Measurements from ENCODE around the gene MFF.

Gene MFF, protein sequence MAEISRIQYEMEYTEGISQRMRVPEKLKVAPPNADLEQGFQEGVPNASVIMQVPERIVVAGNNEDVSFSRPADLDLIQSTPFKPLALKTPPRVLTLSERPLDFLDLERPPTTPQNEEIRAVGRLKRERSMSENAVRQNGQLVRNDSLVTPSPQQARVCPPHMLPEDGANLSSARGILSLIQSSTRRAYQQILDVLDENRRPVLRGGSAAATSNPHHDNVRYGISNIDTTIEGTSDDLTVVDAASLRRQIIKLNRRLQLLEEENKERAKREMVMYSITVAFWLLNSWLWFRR

GRCh38 chr2:227324995-227325838 is at the start of gene MFF:
Gene MFF, plus strand, starts transcription at chr2:227325251. Its CDS starts 5,415 bp downstream, at chr2:227330666.
- peak; percentile 92 for DNase-seq

DNA sequence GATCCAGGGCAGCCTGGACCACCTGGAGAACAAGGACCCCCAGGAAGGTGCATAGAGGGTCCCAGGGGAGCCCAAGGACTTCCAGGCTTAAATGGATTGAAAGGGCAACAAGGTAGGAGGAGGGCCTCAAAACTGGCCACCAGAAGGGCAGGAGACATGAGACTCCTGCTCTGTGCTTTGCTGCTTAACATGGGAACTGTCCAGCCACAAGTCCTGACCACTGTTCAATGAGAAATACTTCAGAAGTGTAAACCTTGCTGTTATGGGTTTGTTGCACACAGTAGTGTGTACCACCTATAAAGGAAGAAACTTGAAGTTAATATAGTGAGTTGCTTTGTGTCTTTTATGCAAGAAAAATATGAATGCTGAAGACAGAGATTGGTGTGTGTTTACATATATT is 44.2 kb upstream of the MFF start:
- no peak for DNase-seq

- no peak for DNase-seq
Observed at GRCh38 chr2:227285741-227286236, 39.3 kb upstream of the MFF start.

DNA sequence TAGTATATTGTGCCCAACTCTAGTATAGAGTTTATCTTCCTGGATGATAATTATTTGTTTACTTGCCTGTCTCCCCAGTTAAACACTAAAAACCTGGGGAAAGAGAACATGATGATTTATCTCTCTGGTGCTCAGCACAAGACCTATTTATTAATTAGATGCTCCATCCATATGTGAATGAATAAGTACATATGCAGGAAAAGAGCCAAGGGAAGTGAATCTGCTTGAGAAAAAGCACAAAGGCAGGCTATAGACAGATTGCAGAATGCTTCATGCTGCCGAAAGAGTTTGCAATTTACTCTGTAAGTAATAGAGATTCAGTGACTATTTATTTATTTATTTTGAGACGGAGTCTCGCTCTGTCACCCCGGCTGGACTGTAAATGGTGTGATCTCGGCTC is 37.3 kb upstream of the MFF start:
- DNase-seq: no peak

- DNase-seq: no peak
Observed at GRCh38 chr2:227292314-227292713, 32.7 kb upstream of the MFF start.

DNA sequence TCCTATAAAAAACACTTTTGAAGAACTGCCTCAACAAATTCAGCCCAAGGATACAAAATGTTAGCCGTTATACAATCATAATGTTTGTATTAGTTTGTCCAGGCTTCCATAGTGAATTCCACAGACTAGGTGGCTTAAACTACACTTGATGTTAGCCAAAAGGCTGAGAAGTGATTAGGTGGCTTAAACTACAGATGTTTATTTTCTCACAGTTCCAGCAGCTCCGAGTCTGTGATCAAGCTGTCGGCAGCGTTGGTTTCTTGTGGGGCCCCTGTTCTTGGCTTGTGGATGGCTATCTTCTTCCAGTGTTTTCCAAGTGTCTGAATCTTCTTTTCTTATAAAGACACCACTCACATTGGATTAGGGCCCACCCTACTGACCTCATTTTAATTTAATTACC is 31.5 kb upstream of the MFF start:
- no peak for DNase-seq

- DNase-seq: no peak
Observed at GRCh38 chr2:227295806-227296205, 29.2 kb upstream of the MFF start.

DNA sequence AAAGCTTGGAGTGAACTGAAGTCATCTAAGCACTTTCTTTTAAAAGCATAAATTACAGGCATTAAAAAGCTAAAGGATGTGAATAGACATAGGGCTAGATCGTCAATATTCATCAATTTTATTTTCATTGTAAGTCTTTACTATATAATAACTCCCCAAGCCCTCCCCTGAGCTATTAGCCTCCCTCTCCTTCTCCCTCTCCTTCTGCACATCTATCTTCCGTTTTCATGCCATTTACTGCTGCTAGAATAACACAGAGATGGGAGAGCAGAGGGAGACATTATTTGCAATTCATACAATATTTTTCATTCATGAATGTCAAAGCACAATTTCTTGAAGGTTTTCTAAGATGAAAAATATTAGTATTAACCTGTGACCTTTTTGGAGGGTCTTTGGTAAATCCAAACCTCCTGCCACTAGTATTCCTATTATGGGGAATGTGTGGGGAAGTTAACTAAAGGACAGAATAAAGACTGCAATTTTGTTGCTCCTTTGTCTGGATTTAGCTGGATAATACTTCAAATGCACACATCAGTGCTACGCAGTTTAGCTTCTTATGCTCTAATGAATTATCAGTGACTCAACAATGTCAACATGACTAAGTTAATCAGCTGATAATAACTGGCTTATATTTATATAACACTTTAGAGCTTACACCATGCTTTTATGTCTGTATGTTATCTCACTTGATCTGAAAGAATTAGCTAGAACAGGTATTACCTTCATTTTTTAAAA is 28.2 kb upstream of the MFF start:
- DNase-seq: no peak

GRCh38 chr2:227301523-227301922 is 23.5 kb upstream of the MFF start:
- DNase-seq: no peak

DNA sequence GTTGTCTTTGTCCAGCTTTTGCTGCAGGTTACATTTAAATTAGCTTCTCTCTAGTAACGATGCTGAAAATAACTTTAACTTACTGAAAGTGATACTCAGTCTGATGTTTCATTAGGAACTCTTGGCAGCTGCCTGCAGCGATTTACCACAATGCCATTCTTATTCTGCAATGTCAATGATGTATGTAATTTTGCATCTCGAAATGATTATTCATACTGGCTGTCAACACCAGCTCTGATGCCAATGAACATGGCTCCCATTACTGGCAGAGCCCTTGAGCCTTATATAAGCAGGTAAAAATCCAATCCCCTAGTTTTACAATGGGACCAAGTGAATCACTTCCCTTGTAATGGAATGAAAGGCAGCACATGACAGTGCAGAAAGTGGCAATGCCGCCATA is 16.3 kb upstream of the MFF start:
- DNase-seq: no peak

GRCh38 chr2:227310756-227311110 is 14.3 kb upstream of the MFF start:
- no peak for DNase-seq

DNA sequence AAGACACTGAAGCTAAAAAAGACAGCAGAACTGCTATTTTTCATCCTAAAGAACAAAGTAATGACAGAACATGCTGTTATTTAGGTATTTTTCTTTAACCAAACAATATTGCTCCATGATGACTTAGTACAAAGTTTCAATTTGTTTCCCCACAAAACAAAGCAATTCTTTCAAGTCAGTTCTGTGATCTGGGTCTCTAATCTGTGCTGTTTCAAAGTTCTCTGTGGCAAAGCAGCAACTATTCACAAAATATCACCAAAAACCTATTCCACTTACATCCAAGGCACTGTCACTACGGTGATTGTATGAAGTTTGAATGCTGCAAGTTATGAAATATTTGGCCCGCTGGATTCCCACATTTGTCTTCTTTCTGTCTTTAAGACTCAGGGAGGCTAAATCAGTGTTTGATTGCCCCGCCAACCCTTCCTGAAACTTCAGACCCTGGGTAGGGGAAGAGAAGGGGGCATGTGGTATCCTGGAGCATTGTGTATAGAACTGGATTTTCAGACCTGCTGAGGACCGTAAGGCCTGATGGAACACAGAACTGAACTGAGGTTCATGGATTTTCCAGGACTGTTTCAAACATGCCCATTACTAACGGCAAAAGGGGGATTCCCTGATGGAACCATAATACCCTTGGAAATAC is 13.1 kb upstream of the MFF start:
- DNase-seq: no peak

- DNase-seq: no peak
Observed at GRCh38 chr2:227312579-227312978, 12.5 kb upstream of the MFF start.

DNA sequence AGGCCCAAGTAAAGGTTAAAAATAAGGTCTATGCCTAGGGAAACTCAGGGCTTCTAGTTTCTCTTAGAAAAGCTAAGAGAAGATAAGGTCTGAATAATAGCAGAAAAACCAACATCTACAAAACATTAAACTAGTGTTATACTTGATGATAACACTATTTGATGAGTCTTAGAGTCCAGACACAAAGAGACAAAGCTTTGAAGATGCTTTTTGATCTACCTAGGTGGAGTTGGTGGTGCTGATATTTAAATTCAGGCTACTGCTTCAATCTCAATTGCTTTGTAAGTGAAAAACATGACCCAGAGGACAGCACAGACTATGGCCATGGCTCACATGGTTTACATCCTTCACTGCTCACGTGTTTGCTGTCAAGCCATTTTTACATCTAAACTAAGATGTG is 11.7 kb upstream of the MFF start:
- DNase-seq: no peak

DNA sequence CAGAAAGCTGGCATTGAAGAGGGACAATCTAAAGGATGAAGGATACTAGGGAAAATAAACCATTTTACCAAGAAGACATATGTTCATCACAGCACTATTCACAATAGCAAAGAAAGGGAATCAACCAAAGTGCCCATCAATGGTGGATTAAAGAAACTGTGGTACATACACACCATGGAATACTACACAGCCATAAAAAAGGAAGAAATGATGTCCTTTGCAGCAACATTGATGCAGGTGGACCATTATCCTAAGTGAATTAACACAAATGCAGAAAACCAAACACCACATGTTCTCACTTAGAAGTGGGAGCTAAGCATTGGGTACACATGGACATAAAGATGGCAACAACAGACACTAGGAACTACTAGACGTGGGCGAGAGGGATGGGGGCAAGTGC is 7.2 kb upstream of the MFF start:
- no peak for DNase-seq

DNA sequence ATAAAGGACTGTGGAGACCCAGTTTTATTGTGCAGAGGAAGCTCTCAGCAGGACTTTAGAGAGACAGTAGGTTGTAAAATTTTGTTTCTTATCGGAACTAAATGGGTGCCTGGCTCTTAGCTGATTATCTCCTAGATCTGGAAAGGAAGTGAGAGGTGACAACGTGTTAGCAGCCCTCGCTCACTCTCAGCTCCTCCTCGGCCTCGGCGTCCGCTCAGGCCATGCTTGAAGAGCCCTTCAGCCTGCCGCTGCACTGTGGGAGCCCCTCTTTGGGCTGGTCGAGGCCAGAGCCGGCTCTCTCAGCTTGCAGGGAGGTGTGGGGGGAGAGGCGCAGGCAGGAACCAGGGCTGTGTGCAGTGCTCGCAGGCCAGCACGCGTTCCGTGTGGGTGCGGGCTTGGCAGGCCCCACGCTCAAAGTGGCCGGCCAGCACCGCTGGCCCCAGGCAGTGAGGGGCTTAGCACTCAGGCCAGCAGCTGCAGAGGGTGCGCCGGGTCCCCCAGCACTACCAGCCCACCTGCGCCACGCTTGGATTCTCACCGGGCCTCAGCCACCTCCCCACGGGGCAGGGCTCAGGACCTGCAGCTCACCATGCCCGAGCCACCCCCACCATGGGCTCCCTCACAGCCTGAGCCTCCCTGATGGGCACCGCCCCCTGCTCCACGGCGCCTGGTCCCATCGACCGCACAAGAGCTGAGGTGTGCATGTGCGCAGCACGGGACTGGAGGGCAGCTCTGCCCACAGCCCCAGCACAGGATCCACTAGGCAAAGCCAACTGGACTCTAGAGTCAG is 4.6 kb upstream of the MFF start:
- no peak for DNase-seq

DNA sequence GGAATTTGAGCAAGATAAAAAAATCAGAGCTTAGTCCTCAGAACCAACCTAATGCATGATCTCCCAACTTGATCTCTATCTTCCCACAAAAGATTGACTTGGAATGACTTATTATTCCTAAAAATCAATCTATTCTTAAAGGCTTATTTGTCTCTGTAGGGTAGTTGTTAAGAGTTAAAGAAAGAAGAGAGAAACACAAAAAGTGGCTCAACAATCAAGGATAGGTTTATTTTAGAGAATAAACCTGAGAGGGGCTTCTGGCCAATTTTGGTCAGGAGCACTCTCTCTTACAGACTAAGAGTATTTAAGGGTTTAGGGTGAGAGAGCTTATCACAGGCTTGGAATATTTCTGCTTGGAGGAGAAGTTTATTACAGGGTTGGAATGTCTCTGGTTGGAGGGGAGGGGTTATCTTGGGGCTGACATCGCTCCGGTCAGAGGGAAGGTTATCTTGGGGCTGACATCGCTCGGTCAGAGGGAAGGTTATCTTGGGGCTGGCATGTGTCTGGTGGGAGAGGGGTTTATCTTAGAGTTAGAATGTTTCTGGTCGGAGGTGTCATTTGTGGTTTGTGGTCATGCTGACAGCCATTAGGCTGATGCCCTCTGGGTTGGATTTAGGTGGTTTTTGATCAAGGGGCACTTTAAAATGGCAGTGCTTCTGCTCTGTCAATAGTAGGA is 2.4 kb upstream of the MFF start:
- DNase-seq: no peak

- no peak for DNase-seq
Observed at GRCh38 chr2:227323818-227324217, 1.2 kb upstream of the MFF start.

DNA sequence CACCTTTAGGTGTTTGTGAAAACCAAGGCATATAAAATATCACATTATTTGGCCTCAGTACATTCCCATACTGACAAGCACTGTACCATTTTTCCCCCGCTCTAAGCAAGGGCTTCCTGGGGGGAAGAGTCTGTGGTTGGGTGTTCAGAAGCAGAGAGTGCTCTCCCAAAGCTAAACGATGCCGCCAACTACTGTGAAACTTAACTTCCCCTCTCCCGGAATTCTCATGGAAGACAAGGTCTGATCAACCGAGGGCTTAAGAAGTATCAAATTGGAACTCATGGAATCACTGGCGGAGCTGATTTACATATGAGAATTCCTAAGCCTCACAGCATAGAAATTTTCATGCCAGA is 433 bp upstream of the MFF start:
- no peak for DNase-seq

DNA sequence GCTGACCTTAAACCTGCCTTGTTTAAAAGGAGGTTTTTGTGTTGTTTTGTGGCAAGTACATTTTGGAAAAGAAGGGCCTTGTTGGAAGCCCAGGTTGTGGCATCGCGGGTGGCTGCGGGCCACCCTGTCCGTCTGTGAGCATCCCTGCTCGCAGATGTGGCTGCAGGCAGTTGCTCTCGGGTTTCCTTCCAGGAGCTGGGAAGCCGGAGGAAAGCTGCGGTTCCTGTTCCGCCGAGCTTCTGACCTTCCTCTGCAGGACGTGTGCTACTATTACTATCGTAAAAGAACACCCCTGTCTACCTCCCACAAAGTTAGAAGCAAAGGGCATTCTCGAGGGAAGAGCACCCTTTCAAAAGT is 766 bp downstream of the MFF start:
- DNase-seq: no peak

DNA sequence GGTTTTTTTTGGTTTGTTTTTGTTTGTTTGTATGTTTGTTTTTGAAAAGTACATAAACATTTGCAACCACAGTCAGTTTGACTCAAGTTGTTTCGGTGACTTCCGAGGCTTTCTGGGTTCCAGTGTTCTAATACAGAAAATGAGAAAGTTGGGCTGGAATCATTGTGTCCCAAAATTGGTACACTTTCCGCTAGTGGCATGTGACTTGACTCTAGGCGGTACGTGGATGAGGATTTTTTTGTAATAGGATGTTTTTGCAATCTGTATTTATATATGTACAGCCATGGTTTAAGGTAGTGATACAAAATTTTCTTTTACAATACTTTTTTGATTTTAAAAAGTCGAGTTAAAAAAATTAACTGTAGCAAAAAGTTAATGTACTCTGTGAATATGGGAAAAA is 1.7 kb downstream of the MFF start:
- no peak for DNase-seq

- no peak for DNase-seq
Observed at GRCh38 chr2:227335713-227336112, 10.7 kb downstream of the MFF start.

Data from CD4-positive, alpha-beta T cell treated with Interferon gamma for 1 hour (primary cell).